HL-60/S4 treated with phorbol 12-myristate 13-acetate at 8.2 ng/mL for 4 days and 3 days (cell line): ENCODE data around the gene HELZ.
"Not testable (repeated sequence)": the region's sequence is repeated elsewhere in the genome, so short reads cannot be mapped to it uniquely, and the experiment has no call there.

Experiments
- in situ Hi-C: fragments of 300-500 bp; cut with MboI; formaldehyde crosslinking; loops from 2 replicates; pipeline ENCODE4 v1.15.0; 2022; ENCODE audit warnings: low sequenced_read_pairs

HELZ gene

GRCh38 chr17:67265436-67266019, 20.5 kb upstream of the HELZ start:
- in situ Hi-C loops = no loop called here

GRCh38 chr17:67262435-67263117, 17.6 kb upstream of the HELZ start:
- in situ Hi-C loops = no loop called here

- in situ Hi-C loops = no loop called here
Observed at GRCh38 chr17:67260170-67260987, 15.4 kb upstream of the HELZ start.

GRCh38 chr17:67258821-67259468, 13.9 kb upstream of the HELZ start:
- in situ Hi-C loops = no loop called here

GRCh38 chr17:67256075-67256732, 11.2 kb upstream of the HELZ start:
- in situ Hi-C loops = no loop called here

GRCh38 chr17:67253384-67253783, 8.4 kb upstream of the HELZ start:
- in situ Hi-C loops = no loop called here

- in situ Hi-C loops = not testable (repeated sequence)
Observed at GRCh38 chr17:67251586-67251985, 6.6 kb upstream of the HELZ start.

GRCh38 chr17:67248291-67248690, 3.3 kb upstream of the HELZ start:
- in situ Hi-C loops = no loop called here

- in situ Hi-C loops = no loop called here
Observed at GRCh38 chr17:67247416-67247900, 2.5 kb upstream of the HELZ start.

- in situ Hi-C loops = no loop called here
Observed at GRCh38 chr17:67246653-67247415, 1.8 kb upstream of the HELZ start.

GRCh38 chr17:67246403-67246652, 1.3 kb upstream of the HELZ start:
- in situ Hi-C loops = no loop called here

GRCh38 chr17:67245694-67246402, 852 bp upstream of the HELZ start:
- in situ Hi-C loops = no loop called here

- in situ Hi-C loops = no loop called here
Observed at GRCh38 chr17:67244431-67245072, 444 bp downstream of the HELZ start.

- in situ Hi-C loops = no loop called here
Observed at GRCh38 chr17:67243284-67243683, 1.7 kb downstream of the HELZ start.

GRCh38 chr17:67241719-67242341, 3.2 kb downstream of the HELZ start:
- in situ Hi-C loops = no loop called here

- in situ Hi-C loops = no loop called here
Observed at GRCh38 chr17:67239597-67239996, 5.4 kb downstream of the HELZ start.

GRCh38 chr17:67238991-67239390, 6.0 kb downstream of the HELZ start:
- in situ Hi-C loops = no loop called here

GRCh38 chr17:67232441-67232840, 12.6 kb downstream of the HELZ start:
- in situ Hi-C loops = no loop called here
